GM12878 (cell line): Measurements from ENCODE around the gene LSM7. TPM values are rescaled to one million over a fixed set of nuclear protein-coding genes. Genes with fewer than 3 reads are reported as not detected.
"Not testable (repeated sequence)": the region's sequence is repeated elsewhere in the genome, so short reads cannot be mapped to it uniquely, and the experiment has no call there.

Source experiments
- ATAC-seq: fragments of 200-7000 bp; cut with Tn5 transposase; 3 replicates; pipeline ENCODE4 v1.9.1; 2020; ENCODE audit warnings: mild to moderate bottlenecking, moderate library complexity
- BruUV-seq: library from RNA; stranded (reverse); fragments of 400-500 nt; replicated peaks from 2 replicates; lab custom pipeline; 2021; lab: Mats Ljungman, UMichigan
- CTCF ChIA-PET: fragments of 300-600 bp; sonication (Branson Sonifier 250); formaldehyde crosslinking; extraction: SDS; loops from one replicate; lab custom pipeline; 2021; ENCODE audit warnings: inconsistent platforms; lab: Yijun Ruan, JAX
- POLR2A ChIA-PET: fragments of 350-600 bp; formaldehyde crosslinking; extraction: SDS; loops from one replicate; lab custom pipeline; 2021; ENCODE audit warnings: inconsistent platforms; lab: Charles Lee
- RAD21 ChIA-PET: fragments of 300-600 bp; sonication (Branson Sonifier 250); formaldehyde crosslinking; loops from one replicate; lab custom pipeline; 2023; ENCODE audit warnings: antibody characterized with exemption; ENCODE audit not compliant: unreplicated experiment; lab: Charles Lee
- SMC1A ChIA-PET: fragments of 300-600 bp; sonication (Branson Sonifier 250); formaldehyde crosslinking; loops from one replicate; lab custom pipeline; 2023; ENCODE audit not compliant: unreplicated experiment, uncharacterized antibody; lab: Charles Lee
- DNase-seq: peaks from one replicate; pipeline ENCODE4 v3.0.0-alpha.2; 2011; ENCODE audit warnings: low read depth, low spot score
- FAIRE-seq: peaks from 3 replicates; lab custom pipeline; 2011; peaks lifted over from hg19 to GRCh38; lab: Jason Lieb, UNC
- H2AFZ ChIP-seq: 2 replicates; pipeline ENCODE4 v1.6.0; 2011; ENCODE audit warnings: low read depth, low read length, control low read depth; ENCODE audit not compliant: control insufficient read depth
- H3K27ac ChIP-seq: 2 replicates; pipeline ENCODE4 v1.5.1; 2011; ENCODE audit warnings: control low read depth; ENCODE audit not compliant: control insufficient read depth, insufficient read depth
- H3K27me3 ChIP-seq, 2 experiments: replicated peaks in 1 of 2; 2 replicates each; pipeline versions ENCODE4 v1.6.0 to v1.6.1; 2011; ENCODE audit warnings: low read length in 1 of 2; ENCODE audit not compliant: control insufficient read depth in 2 of 2, insufficient read depth in 2 of 2
- H3K36me3 ChIP-seq, 2 experiments: 2 replicates each; pipeline ENCODE4 v1.5.1; 2011; ENCODE audit warnings: low read length in 1 of 2; ENCODE audit not compliant: control insufficient read depth in 2 of 2, insufficient read depth in 2 of 2
- H3K4me1 ChIP-seq: 2 replicates; pipeline ENCODE4 v1.6.1; 2011; ENCODE audit warnings: mild to moderate bottlenecking, low read length, moderate library complexity, mixed read lengths; ENCODE audit not compliant: control insufficient read depth, insufficient read depth
- H3K4me2 ChIP-seq: 2 replicates; pipeline ENCODE4 v1.6.0; 2011; ENCODE audit warnings: control low read depth; ENCODE audit not compliant: control insufficient read depth, insufficient read depth
- H3K4me3 ChIP-seq: fragments of 200-600 bp; sonication (generic); 2 replicates; pipeline ENCODE4 v1.5.1; 2016
- H3K79me2 ChIP-seq: 2 replicates; pipeline ENCODE4 v1.6.0; 2011; ENCODE audit warnings: low read length; ENCODE audit not compliant: control insufficient read depth, insufficient read depth
- H3K9ac ChIP-seq: 2 replicates; pipeline ENCODE4 v1.8.0; 2011; ENCODE audit warnings: low read length, control low read depth, mixed read lengths; ENCODE audit not compliant: control insufficient read depth, insufficient read depth
- H3K9me3 ChIP-seq: replicated peaks from 3 replicates; pipeline ENCODE4 v1.5.1; 2011; ENCODE audit warnings: mild to moderate bottlenecking, low read length; ENCODE audit not compliant: control insufficient read depth, insufficient read depth
- H4K20me1 ChIP-seq: 2 replicates; pipeline ENCODE4 v1.6.0; 2011; ENCODE audit not compliant: control insufficient read depth, insufficient read depth
- CHD4 ChIP-seq: fragments of 200-600 bp; sonication (generic); IDR thresholded peaks from 2 replicates; pipeline ENCODE4 v1.6.1; 2016; ENCODE audit warnings: mild to moderate bottlenecking
- NRF1 ChIP-seq: conservative IDR thresholded peaks from 2 replicates; pipeline ENCODE4 v1.6.1; 2011; ENCODE audit warnings: mild to moderate bottlenecking, low read depth, low read length, improper control_type of control experiment
- SUPT20H ChIP-seq: IDR thresholded peaks from 2 replicates; pipeline ENCODE4 v1.6.1; 2011; ENCODE audit warnings: low read depth, mild to moderate bottlenecking, low read length, moderate library complexity, borderline replicate concordance; ENCODE audit not compliant: control insufficient read depth
- WGBS: methylation state at CpG from one replicate; pipeline ENCODE4 v1.1.6; 2016; ENCODE audit warnings: low lambda C conversion rate; ENCODE audit not compliant: insufficient replicate concordance, insufficient coverage; ENCODE audit errors: missing lambda C conversion rate; 5-methylcytosine and 5-hydroxymethylcytosine counted together
- in situ Hi-C: fragments of 300-500 bp; cut with MboI; formaldehyde crosslinking; loops from 9 replicates; pipeline ENCODE4 v1.14.3; 2018; ENCODE audit warnings: mixed read lengths
- intact Hi-C: fragments of 100-400 bp; cut with micrococcal nuclease; formaldehyde crosslinking; loops from one replicate; pipeline ENCODE4 v1.14.2; 2022; ENCODE audit not compliant: unreplicated experiment
- polyA plus RNA-seq, 11 experiments: library from polyadenylated mRNA; depleted of rRNA in 4 of 11; unstranded in 6 of 11; stranded (reverse) in 5 of 11; fragments of >200 nt; fragmentation: Nextera tagmentation in 4 of 11; fragmentation: Illumina TruSeq in 1 of 11; extraction: Ambion mirVana in 4 of 11; extraction: Trizol in 1 of 11; gene quantifications; 1 replicate in 1 of 11; 2 replicates in 10 of 11; pipeline versions ENCODE4 v1.2.1 to v1.2.3, GENCODE V29; 2011 to 2016; ENCODE audit warnings: inconsistent platforms in 2 of 11, missing spikeins in 2 of 11, low read depth in 1 of 11
- total RNA-seq, 4 experiments: library from RNA; depleted of rRNA in 3 of 4; stranded (reverse); fragments of >200 nt in 3 of 4; fragmentation: Illumina TruSeq in 1 of 4; extraction: Trizol in 1 of 4; gene quantifications; 2 replicates each; pipeline versions ENCODE4 v1.2.1 to v1.2.3, GENCODE V29; 2013 to 2021

Gene LSM7
- total and polyA plus RNA-seq, 10 of the 15 experiments (the other 5 are each of a cell fraction or from before 2014, with no cell fraction given): 24.4 to 424 (median 217) TPM

GRCh38 chr19:2350656-2351055 is 22.3 kb upstream of the LSM7 start:
- Histone ChIP-seq H2AFZ (no peak overlapping the region), H3K27ac (no peak overlapping the region), H3K4me2 (no peak overlapping the region), H4K20me1 (no peaks in the 10 kb centered on the region), H3K9me3 (no peaks in the 10 kb centered on the region), H3K4me3 (no peak overlapping the region), H3K36me3 (peaks cover 0 to 2% of the 10 kb centered on the region in 2 experiments; a peak in 1 of 4 replicates), H3K79me2 (no peaks in the 10 kb centered on the region), H3K4me1 (no peaks in the 10 kb centered on the region), H3K27me3 (no peaks in the 10 kb centered on the region), H3K9ac (no peak overlapping the region)
- DNase-seq: no peak
- ChIA-PET SMC1A (no interaction called here), POLR2A (no interaction called here), CTCF (no interaction called here), RAD21 (no interaction called here)
- in situ Hi-C loops (no loop called here), intact Hi-C loops (no loop called here)
- 94% methylated on average over 16 of the region's 16 CpGs for WGBS
- no peak for ATAC-seq
- TF ChIP-seq SUPT20H (no peak), NRF1 (no peak), CHD4 (no peak)
- BruUV-seq: no TSS peak
- no peak for FAIRE-seq

- H3K27me3 ChIP-seq, H3K9ac ChIP-seq, H3K4me2 ChIP-seq, H3K27ac ChIP-seq, SMC1A ChIA-PET, POLR2A ChIA-PET, H3K9me3 ChIP-seq, RAD21 ChIA-PET, in situ Hi-C loops, H3K4me3 ChIP-seq, DNase-seq, H4K20me1 ChIP-seq, intact Hi-C loops, CTCF ChIA-PET, FAIRE-seq, H2AFZ ChIP-seq, BruUV-seq, ATAC-seq, H3K79me2 ChIP-seq, H3K4me1 ChIP-seq, H3K36me3 ChIP-seq: not testable (repeated sequence)
- 96% methylated on average over 21 of the region's 24 CpGs for WGBS
Observed at GRCh38 chr19:2349818-2350217, 21.4 kb upstream of the LSM7 start.
